HG02678 (cell line): Measurements from ENCODE around the gene KRTAP5-9.
"Not testable (repeated sequence)": the region's sequence is repeated elsewhere in the genome, so short reads cannot be mapped to it uniquely, and the experiment has no call there.

ENCODE experiments used
- ATAC-seq: cut with Tn5 transposase; IDR thresholded peaks from one replicate; pipeline ENCODE4 v1.9.1; 2021; ENCODE audit warnings: mild to moderate bottlenecking, moderate library complexity; ENCODE audit not compliant: unreplicated experiment

KRTAP5-9 gene

DNA sequence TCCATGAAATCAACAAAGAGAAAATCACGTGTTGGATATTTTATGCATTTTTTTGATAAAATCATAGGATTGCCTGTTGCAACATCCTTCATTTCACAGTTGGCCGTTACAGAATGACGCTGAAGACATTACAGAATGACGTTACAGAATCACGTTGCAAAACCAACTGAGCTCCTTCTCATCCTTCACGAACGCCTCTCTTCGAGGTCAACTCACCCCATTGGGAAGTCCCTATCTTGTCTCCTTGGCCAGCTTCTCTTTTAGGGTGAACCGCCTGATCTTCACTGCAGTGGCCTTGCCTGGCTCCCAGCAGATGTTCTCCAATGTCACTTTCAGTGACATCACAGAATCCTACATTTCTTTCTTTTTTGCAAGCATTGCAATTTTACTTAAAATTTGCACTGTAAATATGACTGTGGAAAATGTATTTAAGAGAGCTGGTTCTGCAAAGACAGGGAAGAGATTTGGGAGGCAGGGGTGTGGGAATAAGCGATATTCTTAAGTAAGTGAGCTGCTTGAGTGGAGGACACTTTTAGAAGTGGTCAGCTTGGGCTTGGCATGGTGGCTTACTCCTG, 16.1 kb upstream of the KRTAP5-9 start:
- no peak for ATAC-seq

DNA sequence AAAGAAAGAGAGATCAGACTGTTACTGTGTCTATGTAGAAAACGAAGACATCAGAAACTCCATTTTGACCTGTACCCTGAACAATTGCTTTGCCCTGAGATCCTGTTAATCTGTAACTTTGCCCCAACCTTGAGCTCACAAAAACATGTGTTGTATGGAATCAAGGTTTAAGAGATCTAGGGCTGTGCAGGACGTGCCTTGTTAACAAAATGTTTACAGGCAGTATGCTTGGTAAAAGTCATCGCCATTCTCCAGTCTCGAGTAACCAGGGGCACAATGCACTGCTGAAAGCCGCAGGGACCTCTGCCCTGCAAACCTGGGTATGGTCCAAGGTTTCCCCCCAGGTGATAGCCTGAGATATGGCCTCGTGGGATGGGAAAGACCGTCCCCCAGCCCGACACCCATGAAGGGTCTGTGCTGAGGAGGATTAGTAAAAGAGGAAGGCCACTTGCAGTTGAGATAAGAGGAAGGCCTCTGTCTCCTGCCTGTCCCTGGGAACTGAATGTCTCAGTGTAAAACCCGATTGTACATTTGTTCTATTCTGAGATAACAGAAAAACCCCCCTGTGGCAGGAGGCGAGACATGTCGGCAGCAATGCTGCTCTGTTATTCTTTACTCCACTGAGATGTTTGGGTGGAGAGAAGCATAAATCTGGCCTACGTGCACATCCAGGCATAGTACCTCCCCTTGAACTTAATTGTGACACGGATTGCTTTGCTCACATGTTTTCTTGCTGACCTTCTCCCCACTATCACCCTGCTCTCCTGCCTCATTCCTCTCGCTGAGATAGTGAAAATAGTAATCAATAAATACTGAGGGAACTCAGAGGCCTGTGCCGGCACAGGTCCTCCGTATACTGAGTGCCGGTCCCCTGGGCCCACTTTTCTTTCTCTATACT, 13.3 kb upstream of the KRTAP5-9 start:
- ATAC-seq: not testable (repeated sequence)

DNA sequence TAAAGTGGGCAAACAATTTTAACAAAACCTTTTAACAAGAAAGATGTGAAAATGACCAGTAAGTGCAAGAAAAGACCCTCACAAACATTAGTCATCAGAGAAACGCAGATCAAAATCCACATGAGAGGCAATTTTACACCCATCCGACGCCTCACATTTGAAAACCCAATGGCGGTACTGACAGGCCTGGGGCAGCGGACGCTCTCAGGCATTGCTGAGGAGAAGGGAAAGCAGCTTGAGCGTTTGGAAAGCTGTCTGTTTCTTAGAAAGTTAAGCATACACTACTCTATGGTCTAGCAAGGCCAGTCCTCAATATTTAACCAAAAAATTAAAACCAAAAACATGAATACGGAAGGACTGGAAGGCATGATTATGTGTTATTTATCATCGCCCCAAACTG, 12.4 kb upstream of the KRTAP5-9 start:
- no peak for ATAC-seq

DNA sequence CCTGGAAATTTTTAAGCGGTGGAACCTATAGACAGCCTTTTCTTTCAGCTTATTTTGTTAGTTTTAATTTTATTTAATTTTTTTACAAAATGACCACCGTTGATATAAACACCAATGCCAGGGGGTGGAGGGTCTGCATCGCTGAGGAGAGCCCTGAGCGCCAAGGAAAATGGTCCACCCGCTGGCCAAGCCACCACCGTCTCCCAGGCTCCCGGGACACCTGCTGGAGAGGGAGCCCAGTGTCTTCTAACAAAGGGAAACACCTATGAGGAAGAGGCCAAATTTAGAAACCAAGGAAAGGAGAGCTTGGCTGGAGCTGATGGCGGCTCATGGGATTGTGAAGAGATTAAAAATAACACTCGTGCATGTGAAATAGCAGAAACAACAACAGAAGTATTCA, 10.7 kb upstream of the KRTAP5-9 start:
- no peak for ATAC-seq

DNA sequence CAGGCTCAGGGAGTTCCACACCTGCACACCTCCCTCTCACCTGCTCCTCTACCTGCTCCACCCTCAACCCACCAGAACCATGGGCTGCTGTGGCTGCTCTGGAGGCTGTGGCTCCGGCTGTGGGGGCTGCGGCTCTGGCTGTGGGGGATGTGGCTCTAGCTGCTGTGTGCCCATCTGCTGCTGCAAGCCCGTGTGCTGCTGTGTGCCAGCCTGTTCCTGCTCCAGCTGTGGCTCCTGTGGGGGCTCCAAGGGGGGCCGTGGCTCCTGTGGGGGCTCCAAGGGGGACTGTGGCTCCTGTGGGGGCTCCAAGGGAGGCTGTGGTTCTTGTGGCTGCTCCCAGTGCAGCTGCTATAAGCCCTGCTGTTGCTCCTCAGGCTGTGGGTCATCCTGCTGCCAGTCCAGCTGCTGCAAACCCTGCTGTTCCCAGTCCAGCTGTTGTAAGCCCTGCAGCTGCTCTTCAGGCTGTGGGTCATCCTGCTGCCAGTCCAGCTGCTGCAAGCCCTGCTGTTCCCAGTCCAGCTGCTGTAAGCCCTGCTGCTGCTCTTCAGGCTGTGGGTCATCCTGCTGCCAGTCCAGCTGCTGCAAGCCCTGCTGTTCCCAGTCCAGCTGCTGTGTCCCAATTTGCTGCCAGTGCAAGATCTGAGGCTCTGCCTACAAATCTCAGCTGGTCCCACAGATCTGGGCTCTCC, 10.1 kb upstream of the KRTAP5-9 start, which contains the start of gene KRTAP5-8:
Gene KRTAP5-8, plus strand, starts transcription at position 49 of the 689 bp plus-strand sequence. Its CDS starts 31 bp downstream, at position 80.
- not testable (repeated sequence) for ATAC-seq

DNA sequence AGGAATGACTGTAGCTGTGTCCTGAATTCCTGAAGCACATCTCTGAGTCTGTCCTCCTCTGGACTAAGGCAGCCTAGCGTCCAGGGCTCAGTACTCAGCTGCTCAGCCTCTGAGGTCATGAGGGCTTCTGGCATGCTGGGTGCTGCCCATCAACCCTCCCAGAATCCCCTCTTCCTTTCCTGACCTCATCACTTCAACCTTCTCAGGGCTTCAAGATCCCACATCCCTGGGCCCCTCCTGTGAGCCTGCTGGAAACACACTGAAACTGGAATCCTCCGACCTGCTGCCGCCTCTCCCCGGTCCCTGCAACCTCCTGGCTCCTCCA, 9.6 kb upstream of the KRTAP5-9 start:
- no peak for ATAC-seq

DNA sequence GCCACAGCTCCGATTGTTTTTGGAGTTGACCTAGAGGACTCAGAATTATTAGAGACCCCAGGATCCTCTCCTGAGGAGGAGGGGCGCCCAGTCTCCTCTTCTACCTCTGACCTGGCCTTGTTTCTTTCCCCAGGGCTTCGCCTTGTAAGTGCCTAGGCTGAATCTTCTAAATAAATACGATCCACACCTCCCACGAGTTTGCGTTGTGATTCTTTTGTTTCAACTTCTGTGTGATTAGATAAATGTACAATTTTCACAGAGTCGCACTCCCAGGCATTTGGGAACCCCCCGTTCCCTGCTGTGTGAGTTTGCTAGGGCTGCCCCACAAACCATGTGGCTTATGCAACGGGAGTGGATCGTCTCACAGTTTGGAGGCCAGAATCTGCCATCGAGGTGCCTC, 9.2 kb upstream of the KRTAP5-9 start:
- ATAC-seq: no peak

DNA sequence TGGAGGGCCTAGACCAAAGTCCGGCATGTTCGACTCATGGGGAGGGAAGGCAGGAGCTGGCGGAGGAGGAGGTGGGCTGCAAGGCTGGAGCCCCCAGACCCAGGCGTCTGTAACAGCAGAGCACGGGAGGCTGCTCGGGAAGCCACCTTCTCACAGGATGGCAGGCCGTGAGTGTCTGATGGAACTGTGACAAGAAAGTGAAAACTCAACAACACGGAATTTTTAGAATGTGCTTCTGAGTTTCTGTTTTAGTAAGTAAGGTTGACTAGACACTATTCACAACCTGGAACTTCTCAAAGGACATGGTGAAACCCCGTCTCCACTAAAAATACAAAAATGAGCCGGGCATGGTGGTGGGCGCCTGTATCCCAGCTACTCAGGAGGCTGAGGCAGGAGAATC, 8.2 kb upstream of the KRTAP5-9 start:
- ATAC-seq: not testable (repeated sequence)

DNA sequence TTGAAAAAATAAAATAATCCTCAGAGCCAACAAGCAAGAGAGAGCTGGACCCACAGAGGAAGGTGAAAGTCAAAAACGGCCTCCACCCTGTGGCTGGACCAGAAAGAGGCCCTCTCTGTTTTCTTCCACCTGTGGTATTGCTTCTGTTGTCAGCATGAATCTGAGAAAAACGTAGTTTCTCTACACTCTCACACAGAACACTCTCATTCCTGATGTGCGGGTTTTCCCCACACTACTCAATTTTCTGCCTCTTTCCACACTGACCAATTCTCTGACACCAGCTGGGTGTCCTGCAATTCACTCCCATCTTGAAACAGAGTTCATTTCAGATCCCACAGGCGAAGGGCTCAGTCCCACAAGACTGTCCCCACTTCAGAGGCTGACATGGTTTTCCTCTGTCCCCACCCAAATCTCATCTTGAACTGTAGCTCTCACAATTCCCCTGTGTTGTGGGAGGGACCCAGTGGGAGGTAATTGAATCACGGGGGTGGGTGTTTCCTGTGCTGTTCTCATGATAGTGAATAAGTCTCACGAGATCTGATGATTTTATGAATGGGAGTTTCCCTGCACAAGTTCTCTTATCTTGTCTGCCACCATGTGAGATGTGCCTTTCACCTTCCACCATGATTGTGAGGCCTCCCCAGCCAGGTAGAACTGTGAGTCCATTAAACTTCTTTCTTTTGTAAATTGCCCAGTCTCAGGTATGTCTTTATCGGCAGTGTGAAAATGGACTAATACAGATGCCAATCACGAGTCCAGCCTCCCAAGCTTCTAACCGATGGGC, 7.5 kb upstream of the KRTAP5-9 start:
- not testable (repeated sequence) for ATAC-seq

DNA sequence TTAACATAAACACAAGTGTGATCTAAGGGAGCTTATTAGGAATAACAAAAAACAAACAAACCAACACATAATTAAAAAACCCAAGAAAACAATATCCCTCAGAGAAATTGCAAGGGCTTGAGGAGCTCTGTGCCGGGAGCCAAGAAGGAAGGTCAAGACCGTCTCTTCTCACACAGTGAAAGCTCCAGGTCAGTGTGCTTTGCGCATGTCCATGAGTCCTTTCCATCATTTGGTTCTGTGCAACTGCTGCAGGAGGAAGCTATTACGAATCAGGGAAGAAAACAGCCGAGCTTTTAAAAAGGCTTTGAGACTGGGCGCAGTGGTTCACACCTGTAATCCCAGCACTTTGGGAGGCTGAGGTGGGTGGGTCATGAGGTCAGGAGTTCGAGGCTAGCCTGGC, 5.8 kb upstream of the KRTAP5-9 start:
- no peak for ATAC-seq

DNA sequence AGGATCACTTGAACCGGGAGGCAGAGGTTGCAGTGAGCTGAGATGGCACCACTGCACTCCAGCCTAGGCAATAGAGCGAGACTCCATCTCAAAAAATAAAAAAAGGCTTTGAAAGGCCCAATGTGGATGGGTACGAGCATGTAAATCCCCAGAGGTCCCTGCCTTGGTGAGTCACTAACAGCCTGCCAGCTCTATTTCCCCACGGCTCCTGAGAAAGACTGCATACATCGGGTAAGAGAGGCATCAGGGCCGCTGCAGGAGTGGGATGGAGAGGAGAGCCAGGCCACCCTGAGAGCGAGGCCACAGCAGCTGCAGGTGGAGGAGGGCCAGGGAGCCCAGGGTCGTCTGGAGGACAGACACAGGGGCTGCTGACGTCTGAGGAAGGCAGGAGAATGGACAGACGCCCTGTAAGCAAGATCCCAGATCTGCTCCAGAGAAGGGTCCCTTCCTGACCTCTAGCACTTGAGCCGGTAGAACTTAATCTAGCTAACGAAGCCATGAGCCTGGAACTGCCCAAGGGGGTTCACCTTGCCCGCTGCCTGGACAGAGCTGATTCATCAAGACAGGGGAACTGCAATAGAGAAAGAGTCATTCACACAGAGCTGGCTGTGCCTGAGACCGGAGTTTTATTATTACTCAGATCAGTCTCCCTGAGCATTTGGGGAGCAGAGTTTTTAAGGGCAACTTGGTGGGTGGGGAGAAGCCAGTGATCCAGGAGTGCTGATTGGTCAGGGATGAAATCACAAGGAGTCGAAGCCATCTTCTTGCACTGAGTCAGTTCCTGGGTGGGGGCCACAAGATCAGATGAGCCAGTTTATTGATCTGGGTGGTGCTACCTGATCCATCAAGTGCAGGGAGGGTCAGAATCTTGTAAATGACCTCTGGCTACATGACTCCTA, 5.1 kb upstream of the KRTAP5-9 start:
- ATAC-seq: no peak

DNA sequence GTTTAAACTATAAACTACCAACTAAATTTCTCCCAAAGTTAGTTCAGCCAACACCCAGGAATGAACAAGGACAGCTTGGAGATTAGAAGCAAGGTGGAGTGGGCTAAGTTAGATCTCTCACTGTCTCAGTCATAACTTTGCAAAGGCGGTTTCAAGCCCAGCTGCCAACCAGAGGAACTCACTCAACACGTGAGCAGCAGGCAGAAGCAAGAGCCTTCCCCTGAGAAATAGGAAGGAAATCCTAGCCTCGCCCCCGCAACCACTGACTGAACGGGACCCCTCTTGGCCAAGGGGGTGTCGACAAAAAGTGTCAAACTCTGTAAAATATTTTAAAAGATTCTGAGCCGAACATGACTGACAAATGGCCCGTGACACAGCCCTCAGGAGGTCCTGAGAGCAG, 4.4 kb upstream of the KRTAP5-9 start:
- ATAC-seq: no peak

DNA sequence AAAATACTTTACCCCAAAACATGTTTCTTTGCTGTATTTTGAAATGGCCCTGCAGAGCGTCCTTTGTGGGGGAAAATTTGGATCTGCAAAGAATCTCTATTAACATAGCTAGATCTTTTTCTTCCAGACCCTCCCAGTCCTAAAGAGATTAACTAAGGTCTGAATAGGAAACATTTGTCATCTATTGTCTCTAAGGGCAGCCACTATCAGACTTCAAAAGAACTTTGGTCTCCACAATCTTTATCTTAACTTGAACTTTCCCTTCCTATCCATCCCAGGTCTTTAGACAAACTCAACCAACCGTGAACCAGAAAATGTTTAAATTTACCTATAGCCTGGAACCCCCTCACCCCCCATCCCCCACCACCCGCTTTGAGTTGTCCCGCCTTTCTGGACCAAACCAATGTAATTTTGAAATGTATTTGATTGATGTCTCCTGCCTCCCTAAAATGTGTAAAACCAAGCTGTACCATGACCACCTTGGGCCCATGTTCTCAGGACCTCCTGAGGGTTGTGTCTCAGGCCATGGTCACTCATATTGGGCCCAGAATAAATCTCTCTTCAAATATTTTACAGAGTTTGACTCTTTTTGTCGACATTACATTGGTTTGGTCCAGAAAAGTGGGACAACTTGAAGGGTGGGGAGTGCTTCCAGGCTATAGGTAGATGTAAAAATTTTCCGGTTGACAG, 3.5 kb upstream of the KRTAP5-9 start:
- no peak for ATAC-seq

DNA sequence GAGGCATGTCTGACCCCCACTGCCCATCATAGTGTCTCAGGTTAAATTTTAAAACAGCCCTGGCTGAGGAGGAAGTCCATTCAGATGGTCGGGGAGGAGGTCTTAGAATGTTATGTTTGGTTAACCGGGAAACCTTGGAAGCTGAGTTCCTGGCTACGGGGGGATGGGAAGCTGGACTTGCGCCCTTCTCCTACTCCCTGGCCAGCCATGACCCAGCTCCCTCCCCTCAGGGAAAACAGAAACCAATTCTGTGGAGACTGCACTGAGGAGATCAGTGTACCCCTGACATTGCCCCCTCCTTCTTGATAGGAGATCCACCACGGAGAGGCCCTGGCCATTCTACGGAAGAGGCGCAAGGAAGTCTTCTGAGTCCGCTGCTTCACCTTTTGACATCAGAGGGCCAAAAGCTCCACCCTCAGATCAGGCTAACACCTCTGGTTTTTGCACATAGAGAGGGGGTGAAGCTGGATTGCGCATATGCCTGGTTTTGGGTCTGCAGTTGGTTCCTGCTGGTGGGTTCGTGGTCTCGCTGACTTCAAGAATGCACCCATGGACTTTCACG, 2.7 kb upstream of the KRTAP5-9 start:
- no peak for ATAC-seq

DNA sequence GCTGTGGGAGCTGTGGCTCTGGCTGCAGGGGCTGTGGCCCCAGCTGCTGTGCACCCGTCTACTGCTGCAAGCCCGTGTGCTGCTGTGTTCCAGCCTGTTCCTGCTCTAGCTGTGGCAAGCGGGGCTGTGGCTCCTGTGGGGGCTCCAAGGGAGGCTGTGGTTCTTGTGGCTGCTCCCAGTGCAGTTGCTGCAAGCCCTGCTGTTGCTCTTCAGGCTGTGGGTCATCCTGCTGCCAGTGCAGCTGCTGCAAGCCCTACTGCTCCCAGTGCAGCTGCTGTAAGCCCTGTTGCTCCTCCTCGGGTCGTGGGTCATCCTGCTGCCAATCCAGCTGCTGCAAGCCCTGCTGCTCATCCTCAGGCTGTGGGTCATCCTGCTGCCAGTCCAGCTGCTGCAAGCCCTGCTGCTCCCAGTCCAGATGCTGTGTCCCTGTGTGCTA, 514 bp downstream of the KRTAP5-9 start:
- no peak for ATAC-seq

DNA sequence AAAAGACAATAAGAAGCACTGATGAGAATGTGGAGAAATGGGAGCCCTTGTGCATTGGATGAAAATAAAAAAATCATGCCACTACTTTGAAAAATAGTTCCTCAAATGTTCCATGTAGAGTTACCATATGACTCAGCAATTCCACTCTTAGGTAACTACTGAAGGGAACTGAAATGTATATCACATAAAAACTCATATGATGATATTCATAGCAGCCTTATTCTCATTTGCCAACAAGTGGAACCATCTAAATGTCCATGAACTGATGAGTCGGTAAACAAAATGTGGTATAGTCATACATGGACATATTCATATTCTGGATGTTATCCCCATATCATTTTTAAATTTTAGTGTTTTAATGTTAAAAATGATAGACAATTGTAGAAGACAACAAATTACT, 3.5 kb downstream of the KRTAP5-9 start:
- ATAC-seq: no peak

DNA sequence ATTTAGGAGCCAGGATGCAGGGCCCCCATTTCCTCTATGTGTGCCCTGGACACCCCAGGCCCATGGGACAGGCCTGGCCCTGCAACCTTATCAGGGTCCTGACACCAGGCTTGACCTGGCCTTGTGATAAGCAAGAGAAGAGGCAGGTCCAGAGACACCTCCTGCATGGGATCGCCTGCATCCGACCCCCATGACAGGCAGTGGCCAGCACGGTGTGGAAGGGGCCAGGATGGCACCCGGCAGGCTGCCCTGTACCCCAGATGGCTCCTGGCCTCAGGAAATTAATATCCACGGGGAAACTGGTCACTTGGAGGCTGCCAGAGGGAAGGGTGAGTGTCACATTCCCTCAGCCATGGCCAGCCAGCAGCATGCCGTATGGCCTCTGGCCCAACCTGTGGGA, 6.8 kb downstream of the KRTAP5-9 start:
- ATAC-seq: no peak

DNA sequence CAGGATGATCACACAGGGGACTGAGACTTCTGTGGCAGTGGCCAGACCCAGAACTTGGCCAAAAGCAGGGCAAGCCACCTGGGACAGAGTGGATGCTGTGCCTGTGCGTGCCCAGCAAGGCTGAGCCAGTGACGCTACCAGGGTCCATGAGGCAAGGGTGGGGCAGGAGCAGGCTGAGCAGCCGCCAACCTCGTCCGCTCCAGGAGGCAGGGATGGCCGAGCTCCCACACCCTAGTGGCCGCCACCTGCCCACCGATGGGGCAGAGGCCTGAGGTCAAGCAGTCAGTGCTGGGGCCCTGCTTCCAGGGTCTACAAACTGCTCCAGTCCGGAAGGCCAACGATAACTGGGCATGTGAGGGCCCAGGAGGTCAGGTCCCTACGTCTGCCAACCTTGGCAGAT, 7.3 kb downstream of the KRTAP5-9 start:
- no peak for ATAC-seq

DNA sequence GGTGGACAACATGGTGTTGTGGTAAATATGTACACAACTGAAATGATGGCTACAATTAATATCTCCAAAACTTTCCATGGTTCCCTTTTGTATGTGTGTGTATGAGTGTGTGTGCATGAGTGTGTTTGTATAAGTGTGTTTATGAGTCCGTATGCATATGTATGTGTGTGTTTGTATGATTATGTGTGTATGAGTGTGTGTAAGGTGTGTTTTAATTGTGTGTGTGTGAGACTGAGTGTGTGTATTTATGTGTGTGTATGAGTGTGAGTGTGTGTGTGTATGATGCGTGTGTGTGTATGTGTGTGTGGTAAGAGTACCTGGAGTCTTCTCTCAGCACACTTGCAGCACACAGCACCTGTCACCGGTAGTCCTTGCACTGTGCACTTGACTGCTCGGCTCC, 7.8 kb downstream of the KRTAP5-9 start:
- no peak for ATAC-seq
